Activated effector memory CD4-positive, alpha-beta T cell treated with anti-CD3 and anti-CD28 coated beads, Interleukin-2, amount 50 U/mL, for 16 hours (primary cell): ENCODE measurements around the gene RRP1.

Experiments used
- DNase-seq: peaks from one replicate; pipeline ENCODE4 v3.0.0-alpha.2; 2020

RRP1 gene

DNA sequence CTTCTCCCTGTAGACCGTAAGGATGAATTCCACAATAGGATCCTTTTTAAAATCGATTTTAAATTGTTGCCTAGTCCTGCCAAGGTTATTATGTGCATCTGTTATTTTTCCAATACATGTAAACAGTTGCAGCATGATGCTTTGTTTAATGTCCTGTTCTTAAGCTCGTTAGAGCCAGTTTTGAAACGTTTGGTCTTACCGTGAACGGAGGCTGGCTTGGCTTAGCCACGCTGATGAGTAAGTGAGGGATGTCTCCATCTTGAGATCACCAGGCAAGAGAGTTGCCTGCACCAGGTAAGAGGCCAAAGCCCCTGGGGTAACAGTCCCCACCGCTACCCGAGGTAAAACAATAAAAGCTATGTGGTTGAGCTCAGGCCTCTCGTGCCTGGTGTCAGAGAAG, 30.6 kb upstream of the RRP1 start:
- no peak for DNase-seq

DNA sequence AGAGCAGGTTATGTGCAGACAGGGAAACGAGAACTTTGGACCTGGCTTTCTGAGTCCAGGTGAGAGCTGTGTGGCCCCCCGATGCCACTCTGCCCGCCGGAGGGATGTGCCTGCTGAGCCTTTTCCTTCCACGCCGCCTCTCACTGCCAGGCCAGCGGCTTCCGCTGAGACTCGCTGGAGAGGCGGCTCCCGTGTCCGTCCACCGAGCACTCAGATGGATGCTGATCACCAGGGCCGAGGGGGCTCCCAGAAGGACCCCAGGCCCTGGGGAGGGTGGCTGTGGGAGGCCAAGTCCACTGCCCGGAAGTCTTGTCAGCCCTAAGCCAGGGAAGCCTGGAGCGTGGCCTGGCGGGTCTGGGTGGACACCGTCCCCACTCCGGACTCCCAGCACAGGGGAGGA, 29.7 kb upstream of the RRP1 start:
- no peak for DNase-seq

DNA sequence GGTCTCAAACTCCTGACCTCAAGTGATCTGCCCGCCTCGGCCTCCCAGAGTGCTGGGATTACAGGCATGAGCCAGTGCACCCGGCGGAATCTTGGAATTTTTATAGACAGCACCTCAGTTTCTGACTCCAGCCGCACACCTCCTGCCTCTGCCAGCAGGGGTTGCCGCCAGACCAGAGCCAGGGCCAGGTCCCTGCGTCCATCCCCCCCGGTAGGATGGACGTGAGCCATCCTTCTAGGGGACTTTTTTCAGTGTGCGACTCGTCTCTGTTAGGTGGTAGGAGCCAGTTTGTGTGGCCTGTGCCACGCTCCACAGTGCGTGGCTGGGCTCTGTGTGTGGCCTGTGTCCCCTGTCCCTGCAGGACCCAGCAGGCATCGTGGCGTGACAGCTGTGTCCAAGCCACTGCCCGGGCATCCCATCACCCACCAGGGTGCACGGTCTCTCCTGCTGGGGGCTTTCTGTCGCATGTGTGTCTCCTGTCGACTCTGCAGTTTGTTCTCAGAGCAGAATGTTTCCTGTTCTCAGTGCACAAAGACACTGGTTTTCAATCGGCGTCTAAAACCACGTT, 28.9 kb upstream of the RRP1 start:
- no peak for DNase-seq

DNA sequence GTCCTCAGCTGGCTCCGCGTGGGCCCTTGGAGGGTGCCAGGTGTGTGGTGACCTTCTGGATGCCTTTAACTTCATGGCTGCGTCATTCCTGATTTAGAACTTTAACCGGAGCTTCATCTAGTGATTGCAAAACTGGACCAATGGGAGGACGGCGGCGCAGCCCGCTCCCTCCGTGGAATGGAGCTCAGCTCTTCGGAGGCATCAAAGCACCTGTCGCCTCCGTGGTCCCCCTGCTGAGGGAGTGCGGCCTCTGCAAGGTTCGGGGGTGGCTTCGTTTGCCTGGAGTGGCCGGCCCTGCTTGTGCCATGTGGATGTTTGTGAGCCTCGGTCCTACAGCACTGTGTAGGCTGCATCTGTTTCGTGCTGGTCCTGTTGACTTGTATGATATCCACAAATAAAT, 27.5 kb upstream of the RRP1 start:
- no peak for DNase-seq

DNA sequence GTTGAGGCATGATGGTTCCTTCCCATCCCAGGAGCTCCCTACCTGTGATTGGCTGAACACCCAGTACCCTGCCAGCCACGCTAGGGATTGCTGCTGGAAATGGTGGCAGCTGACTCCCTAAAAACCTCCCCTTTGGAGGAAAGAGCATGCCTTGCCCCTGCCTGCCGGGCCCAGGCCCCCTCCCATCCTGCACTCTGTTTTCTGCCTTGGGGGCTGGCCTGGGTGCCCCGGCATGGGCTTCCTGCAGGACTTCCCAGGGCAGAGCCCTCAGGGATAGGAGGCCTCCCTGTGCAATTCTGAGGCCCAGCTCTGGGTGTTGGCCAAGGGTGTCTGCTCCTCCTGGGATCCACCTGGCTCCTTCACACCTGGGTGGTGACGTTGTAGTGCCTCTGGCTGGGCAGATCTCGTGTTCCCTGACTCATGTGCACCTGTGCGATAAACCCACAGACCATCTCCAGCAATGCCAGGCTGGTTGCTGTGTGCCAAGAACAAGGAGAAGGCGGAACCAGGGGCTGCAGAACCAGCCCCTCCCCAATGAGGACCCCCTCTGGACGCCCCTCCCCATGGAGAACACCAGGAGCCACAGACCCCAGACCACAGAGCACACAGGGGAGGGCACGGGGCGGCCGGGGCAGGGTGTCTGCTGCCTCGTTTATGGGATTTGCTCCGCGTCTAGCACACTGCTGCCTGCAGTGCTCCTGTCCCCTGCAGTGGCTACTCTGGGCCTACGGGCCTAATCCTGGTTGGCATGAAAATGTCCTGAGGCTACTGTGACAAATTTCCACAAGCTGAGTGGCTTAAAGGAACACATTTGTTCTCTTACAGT, 26.9 kb upstream of the RRP1 start:
- no peak for DNase-seq

DNA sequence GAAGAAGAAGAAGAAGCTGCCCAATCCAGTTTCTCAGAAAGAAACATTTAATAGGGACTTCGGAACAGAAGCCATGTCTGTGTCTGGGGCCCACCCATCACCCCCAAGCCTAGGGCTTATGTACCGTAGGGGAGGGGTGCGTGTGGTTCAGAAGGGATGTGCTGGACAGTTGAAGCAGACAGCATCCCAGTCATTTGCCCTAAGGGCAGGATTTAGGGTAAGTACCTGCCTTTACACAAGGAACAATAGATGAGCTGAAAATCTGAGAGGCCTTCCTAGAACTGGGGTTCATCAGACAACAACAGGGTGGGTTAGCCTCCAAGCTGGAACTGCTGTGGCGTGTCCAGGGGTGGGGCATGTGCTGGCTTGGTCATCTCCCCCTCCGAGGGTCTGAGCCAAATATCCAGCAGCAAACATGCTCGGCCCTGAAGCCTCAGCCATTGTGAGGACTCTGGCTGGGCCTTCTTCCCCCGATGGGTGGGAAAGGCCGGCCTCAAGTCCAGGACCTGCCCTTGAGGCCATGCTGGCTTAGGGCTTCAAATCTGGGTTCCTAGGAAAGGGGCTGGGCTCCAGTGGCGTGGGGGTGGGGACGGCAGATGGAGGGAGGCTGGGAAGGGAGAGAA, 25.4 kb upstream of the RRP1 start:
- DNase-seq = no peak

DNA sequence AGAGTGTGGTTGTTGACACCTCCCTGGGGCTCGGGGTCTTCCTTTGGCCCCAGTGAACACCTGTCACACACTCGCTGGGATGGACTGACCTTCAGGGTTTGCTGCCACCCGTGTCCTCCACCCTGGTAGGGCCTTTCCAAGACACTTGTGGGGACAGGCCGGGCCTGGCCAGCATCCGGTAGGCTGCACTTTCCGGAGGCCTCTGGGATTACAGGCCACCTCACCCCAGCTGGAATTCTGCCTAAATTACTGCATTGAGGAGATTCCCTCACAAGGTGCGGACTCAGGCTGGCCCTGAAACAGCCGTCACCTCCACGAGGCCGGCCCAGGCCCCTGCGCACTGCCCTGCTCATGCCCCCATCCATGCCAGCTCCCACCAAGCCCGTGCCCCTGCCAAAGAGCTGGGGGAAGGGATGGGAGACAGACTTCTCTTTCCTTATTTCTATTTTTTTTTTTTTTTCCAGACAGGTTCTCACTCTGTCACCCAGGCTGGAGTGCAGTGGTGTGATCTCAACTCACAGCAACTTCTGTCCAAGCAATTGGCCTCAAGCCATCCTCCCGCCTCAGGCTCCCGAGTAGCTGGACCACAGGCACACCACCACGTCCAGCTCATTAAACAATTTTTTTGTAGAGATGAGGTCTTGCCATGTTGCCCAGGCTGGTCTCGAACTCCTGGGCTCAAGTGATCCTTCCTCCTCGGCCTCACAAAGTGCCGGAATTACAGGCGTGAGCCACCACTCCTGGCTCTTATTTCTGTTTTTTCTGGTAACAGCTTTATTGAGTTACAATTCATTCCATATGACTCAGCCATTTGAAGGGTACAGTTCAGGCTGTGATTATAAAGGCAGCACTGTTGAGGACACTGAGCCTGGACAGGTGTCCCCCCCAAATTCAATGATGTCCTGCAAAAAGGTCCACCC, 24.5 kb upstream of the RRP1 start:
- DNase-seq = no peak

DNA sequence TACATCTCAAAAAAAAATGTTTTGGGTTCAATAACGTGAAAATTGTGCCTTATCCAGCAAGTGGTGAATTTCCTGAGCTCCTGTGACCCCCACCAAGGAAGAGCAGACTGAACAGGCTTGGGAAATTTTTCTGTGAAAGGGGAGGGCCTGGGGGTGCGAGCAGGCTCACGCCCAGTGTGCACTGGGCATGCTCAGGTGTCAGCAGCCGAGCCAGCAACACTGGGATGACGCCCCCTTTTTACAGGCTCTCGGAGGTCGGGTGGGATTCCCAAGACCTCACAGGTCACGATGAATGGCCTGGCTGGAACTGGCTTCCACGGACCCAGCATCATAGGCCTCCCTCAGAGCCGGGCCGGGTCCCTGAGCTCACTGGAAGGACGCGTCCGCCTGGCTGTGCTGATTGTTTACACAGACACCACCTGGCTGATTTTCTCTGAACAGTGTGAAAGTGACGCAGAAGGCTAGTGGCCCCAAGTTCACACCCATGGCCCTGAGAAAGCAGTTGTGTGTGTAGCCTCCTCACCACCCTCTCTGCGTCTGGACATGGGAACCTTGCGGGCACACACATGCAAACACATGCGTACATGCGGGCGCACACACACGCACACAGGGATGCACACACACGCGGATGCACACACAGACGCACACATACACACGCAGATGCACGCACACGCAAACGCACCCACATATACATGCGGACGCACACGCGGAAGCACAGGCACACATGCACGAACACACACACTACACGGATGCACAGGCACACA, 22.5 kb upstream of the RRP1 start:
- DNase-seq = no peak

DNA sequence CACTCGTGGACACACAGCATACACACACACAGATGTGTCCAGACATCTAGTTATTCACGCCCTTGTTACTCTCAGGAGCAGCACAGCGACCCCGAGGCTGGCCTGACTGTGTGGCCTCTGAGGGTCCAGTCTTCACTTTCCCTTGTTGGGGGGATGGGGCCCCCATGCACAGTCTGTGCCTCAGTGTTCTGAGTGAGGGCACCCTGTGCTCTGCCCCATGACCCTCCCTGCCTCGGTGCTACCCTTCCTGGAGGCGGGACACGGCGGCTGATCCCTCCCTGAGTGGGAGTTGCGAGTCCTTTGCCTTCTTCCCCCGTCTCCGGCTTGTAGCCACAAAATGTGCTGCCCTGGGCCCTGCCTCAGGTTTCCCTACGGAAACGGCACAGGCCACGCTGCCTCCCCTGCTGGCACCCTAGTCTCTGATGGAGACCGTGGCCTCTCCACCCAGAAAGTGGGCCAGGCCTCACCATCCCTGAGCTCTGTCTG, 21.8 kb upstream of the RRP1 start:
- DNase-seq = no peak

DNA sequence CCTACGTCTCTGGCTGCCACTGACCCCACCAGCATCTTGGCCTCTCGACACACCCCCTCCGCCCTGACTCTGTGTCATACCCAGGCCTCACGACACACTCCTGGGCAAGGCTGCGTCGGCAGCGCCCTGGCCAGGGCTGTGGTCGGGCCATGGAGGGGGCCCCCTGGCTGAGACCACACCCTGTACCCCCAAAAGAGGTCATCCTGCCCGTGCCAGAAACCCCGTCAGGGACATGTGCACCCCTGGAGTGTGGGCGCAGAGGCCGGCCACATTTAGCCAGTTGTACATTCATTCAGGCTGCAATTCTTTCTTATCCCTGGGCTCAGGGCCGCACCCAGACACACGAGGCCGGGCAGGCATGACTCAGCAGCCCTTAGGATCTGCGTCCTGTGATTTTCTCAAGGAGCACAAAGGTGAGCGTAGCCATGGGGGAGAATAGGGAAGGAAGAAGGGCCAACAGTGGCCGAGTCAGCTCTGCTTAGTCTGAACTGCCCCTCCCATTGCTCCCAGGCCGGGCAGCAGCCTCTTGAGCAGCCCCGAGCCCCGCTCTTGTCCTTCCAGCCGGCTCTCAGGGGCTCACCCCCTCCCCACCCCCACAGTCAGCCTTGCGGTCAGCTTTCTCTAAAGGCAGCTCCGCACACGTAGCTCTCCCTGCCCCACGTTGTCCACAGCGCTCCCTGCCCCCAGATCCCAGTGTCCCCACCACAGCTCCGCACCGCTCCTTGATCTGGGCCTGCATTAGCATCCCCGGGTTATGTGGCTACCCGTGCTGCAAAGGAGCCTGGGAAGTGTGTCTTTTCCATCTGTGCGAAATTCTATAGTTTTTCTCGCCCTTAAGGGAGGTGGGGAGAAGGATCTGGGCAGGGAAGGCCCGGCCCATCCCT, 21.2 kb upstream of the RRP1 start:
- DNase-seq = no peak

DNA sequence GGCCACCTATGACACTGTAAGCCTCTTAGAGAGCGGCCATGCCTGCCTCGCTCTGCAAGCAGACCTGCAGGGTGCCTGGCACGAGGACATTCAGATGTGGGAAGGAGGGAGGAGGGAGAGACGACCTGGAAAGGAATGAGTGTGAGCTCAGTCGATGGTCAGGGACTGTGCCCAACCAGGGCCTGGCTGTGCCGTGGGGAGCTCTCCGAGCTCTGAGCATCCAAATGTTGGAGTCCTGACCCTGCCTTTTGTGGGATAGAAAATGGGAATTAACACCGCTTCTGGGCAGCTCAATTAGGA, 20.6 kb upstream of the RRP1 start:
- no peak for DNase-seq

DNA sequence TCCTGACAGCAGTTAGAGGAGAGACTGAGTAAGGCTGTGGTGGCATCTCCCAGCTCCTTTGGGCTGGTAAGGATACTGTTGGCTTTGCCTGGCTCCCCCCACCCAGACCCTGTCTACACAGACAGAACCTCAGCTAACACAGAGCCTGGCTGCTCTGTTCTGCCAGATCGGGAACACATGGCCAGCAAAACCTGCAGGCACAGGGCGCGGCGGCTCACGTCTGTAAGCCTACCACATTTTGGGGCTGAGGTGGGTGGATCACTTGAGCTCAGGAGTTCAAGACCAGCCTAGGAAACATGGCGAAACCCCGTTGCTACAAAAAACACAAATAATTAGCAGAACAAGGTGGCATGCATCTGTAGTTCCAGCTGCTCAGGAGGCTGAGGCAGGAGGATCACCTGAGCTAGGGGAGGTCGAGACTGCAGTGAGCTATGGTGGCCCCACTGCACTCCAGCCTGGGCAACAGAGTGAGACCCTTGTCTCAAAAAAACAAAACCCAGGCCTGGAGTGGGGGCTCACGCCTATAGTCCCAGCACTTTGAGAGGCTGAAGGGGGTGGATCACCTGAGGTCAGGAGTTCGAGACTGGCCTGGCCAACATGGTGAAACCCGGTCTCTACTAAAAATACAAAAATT, 19.9 kb upstream of the RRP1 start:
- no peak for DNase-seq

DNA sequence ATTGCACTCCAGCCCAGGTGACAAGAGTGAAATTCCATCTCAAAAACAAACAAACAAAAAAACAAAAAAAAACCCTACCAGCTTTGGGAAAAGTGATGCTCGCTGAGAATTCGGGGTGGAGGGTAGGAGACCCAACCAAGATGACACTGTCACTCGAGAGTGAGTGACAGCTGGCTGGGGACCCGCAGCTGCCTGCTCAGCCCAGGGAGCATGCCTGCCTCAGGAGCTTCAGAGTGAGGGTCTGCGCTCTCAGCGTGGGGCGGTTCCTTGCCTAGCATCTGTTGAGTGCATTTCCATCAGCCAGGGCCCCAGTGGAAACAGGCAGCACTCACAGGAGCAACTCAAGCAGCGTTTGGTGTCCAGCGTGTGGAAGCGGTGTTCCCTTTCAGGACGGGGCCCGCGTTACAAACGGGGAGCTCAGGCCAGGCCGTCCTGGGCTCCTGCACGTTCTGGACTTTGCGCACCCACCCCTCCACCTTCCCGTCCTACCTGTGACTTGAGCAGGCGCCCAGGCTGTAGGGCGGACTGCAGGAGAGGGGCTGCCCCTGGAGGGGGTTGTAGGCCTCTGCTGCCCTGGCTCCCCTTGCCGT, 19.2 kb upstream of the RRP1 start:
- no peak for DNase-seq

DNA sequence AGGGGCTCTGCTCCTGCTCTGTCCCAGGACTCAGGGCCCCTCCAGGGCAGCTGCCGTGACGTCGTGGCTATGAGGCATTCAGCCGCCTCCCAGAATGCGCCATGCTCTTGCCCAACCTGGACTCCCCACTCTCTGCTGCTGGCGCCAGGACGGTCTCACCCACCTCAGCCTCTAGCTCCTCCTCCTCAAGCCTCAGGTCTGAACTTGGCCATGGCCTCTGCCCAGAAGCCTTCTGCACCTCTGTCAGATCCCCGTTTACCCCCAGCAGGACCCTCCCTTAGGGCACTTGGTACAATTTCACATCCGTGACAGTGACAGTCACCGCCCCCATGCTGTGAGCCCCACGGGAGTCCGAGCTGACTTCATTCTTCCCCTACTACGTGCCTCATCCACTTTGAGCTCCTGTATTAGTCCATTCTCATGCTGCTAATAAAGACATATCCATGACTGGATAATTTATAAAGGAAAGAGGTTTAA, 18.1 kb upstream of the RRP1 start:
- DNase-seq = no peak

DNA sequence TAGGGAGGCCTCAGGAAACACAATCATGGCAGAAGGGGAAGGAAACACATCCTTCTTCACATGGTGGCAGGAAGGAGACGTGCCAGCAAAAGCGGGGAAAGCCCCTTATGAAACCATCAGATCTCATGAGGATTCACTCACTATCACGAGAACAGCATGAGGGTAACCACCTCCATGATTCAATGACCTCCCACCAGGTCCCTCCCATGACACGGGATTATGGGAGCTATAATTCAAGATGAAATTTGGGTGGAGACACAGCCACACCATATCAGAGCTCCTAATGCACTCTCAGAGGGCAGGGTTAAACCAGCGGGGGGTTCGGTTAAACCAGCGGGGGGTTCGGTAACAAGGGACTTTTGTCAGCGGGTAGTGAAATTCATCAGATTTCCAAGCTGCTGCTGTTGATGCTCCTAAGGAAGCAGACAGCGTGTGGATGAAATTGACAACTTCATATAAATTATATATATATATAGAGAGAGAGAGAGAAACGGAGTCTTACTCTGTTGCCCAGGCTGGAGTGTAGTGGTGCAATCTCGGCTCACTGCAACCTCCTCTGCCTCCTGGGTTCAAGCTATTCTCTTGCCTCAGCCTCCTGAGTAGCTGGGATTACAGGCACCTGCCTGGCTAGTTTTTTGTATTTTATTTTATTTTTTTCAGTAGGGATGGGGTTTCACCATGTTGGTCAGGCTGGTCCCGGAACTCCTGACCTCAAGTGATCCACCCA, 17.5 kb upstream of the RRP1 start:
- no peak for DNase-seq

DNA sequence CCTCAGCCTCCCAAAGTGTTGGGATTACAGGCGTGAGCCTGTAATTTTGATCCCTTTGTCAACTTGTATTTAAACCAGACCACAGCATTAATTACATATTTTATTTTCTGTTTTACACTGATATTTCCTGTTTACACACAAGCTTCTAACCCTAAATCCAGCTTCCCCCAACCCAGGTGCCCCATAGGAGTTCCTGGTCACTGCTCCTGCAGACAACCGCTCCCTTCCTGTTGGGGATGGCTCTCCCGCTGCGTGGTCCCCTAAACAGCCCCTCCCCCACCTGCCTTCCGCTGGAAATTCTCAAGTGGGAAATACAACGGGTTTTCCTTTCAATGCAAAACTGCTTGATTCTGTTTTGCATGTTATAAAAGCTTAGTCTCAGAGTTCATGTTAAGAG, 17.0 kb upstream of the RRP1 start:
- DNase-seq = no peak

DNA sequence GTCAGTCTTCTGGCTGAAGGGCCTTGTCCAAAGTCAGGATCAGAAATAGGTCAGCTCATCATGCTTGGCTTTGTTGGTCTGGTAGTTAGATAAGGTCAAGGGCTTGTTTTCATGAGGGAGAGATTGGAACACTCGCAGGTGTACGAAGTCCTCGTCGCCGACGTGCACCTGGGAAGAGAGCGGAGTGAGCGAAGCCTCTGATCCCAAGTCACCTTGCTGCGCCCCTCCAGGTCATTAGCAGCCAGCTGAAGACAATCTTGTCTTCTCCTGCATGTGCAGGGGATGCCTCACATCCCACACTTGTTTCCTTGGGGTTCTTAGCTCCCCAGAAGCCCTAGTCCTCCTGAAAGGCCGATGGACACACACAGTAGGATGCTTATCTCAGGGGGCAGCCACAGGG, 15.2 kb upstream of the RRP1 start:
- DNase-seq = no peak

DNA sequence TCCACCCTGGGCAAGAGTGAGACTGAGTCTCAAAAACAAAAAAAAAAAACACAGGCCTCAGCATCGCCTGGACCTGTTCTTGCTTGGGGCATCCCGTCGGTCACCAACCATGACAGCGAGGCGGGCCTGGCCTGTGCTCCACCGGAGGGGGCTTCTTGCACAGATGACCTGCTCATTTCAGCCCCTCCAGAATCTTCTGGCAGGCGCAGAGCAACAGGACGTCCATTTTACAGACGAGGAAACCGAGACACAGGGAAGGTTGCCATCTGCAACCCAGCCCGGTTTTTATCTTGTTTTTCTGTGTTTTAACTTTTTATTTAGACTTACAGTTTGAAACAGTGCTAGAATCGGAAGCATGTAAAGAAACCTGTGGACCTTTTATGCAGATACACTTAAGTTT, 14.2 kb upstream of the RRP1 start:
- DNase-seq = no peak

DNA sequence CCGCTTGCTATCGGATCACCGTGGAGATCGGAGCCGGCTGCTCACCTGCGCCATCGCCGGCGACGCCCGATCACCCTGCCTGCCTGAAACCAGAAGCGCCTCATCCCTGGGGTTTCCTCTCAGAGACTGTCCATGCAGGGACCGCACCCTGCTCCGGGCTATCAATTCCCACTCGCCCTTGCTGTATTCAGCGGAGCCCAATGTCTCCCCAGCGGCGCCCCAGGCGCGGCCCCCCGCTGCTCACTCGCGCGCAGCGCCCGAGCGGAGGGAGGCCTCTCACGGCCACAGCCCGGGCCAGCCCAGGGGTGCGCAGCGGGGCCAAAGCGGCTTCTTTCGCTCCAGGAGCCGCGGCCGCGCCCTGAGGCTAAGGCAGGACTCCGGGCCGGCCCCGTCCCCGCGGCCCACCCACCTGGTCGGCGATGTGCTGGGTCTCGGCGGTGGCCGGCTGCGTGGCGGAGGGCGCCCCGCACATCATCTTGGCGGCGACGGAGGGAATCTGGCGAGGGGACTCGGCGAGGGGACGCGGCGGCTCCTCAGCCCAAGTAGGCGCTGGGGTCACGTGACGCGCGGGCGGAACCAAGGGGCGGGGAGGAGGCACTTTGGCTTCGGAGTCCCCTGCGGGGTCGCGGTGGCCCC, 13.5 kb upstream of the RRP1 start, which contains the start of gene CSTB:
Gene CSTB, minus strand, starts transcription at position 514 of the 636 bp plus-strand sequence. Its CDS starts 39 bp downstream, at position 475.
- peak; percentile 94 for DNase-seq
